Thyroid gland (tissue), 4 donors: ENCODE results near the gene METTL15.

Experiments
- POLR2A ChIP-seq, 2 donors: fragments of 450-650 bp; IDR thresholded peaks; one replicate each; pipeline ENCODE4 v1.6.1; 2017; ENCODE audit warnings: antibody characterized with exemption in 2 of 2, mild to moderate bottlenecking in 2 of 2, moderate library complexity in 1 of 2
- TF ChIP-seq, protein P1 (sequence below), 6 experiments: fragments of 200-600 bp in 3 of 6; fragments of 450-650 bp in 3 of 6; sonication (generic) in 3 of 6; IDR thresholded peaks; one replicate each; pipeline ENCODE4 v1.5.1; 2016 to 2019; ENCODE audit warnings: antibody characterized with exemption in 6 of 6, mild to moderate bottlenecking in 2 of 6, inconsistent platforms in 1 of 6, moderate library complexity in 1 of 6

DNA sequence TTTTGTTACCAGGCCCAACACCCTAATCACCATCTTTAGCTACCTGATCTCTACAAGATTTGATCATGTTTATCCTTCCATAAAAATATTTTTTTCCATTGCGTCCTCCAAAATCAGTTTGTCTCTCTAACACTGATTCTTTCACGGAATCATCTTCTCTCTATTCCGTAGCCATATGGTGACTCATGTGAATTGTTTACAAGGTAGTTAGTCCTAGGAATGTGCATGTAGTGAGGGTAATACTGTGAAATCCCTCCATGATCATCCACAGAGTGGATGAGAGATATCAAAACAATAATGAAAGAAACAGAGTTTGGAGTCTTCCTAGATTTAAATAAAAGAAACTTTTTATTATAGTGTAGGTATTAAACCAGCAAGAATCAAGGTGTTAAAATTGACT, 230.2 kb downstream of the METTL15 start:
- TF ChIP-seq, protein P1, sequence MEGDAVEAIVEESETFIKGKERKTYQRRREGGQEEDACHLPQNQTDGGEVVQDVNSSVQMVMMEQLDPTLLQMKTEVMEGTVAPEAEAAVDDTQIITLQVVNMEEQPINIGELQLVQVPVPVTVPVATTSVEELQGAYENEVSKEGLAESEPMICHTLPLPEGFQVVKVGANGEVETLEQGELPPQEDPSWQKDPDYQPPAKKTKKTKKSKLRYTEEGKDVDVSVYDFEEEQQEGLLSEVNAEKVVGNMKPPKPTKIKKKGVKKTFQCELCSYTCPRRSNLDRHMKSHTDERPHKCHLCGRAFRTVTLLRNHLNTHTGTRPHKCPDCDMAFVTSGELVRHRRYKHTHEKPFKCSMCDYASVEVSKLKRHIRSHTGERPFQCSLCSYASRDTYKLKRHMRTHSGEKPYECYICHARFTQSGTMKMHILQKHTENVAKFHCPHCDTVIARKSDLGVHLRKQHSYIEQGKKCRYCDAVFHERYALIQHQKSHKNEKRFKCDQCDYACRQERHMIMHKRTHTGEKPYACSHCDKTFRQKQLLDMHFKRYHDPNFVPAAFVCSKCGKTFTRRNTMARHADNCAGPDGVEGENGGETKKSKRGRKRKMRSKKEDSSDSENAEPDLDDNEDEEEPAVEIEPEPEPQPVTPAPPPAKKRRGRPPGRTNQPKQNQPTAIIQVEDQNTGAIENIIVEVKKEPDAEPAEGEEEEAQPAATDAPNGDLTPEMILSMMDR (IDR thresholded peaks at IDR 0.05): no peak
- TF ChIP-seq POLR2A (IDR thresholded peaks at IDR 0.05): no peak
